Nephron (organoid): ENCODE data around the gene POLR2L.

ENCODE experiments used
- H3K27ac Mint-ChIP-seq, 3 experiments: 2 replicates each; pipeline ENCODE4 v1.8.0; 2020; ENCODE audit warnings: mixed read lengths in 3 of 3, mild to moderate bottlenecking in 2 of 3, moderate library complexity in 1 of 3
- H3K27me3 Mint-ChIP-seq: 2 replicates; pipeline ENCODE4 v1.8.0; 2021; ENCODE audit warnings: low read depth, mild to moderate bottlenecking, moderate library complexity, mixed read lengths
- H3K36me3 Mint-ChIP-seq: 2 replicates; pipeline ENCODE4 v1.8.0; 2020; ENCODE audit warnings: low read depth, mixed read lengths
- H3K4me1 Mint-ChIP-seq: 2 replicates; pipeline ENCODE4 v1.8.0; 2020; ENCODE audit warnings: mixed read lengths
- H3K4me3 Mint-ChIP-seq, 3 experiments: 2 replicates each; pipeline ENCODE4 v1.8.0; 2020; ENCODE audit warnings: mild to moderate bottlenecking in 3 of 3, mixed read lengths in 3 of 3, moderate library complexity in 2 of 3
- H3K9me3 Mint-ChIP-seq: 2 replicates; pipeline ENCODE4 v1.8.0; 2020; ENCODE audit warnings: mixed read lengths
- TF ChIP-seq, protein P1 (sequence below), 3 experiments: fragments of 200-600 bp; sonication (generic); IDR thresholded peaks; one replicate each; pipeline ENCODE4 v1.5.0; 2021; ENCODE audit warnings: antibody characterized with exemption in 3 of 3; ENCODE audit not compliant: unreplicated experiment in 3 of 3

The POLR2L gene

DNA sequence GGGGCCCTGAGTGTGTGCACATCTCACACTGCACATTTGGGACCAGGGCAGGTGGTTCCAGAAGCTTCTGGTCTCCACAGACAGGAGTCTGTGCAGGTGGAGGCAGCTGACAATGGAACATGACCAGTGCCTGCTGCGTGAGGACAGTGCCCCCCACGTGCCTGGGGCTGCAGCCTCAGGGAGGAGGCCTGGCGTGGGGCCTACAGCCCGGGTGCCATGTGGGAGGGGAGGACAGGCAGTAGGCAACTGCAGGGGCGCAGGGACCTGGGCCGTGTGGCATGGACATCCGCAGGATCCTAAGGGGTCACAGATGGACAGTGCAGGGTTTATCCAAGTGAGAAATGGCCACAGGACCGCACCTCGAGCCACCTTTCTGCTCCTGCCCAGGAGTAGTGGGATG, 29.1 kb upstream of the POLR2L start:
- Mint-ChIP-seq H3K27ac (no peak overlapping the region), H3K36me3 (peaks cover 18% of the 10 kb centered on the region), H3K9me3 (no peaks in the 10 kb centered on the region), H3K4me1 (peaks cover 21% of the 10 kb centered on the region), H3K27me3 (no peaks in the 10 kb centered on the region), H3K4me3 (no peak overlapping the region)
- TF ChIP-seq, protein P1, sequence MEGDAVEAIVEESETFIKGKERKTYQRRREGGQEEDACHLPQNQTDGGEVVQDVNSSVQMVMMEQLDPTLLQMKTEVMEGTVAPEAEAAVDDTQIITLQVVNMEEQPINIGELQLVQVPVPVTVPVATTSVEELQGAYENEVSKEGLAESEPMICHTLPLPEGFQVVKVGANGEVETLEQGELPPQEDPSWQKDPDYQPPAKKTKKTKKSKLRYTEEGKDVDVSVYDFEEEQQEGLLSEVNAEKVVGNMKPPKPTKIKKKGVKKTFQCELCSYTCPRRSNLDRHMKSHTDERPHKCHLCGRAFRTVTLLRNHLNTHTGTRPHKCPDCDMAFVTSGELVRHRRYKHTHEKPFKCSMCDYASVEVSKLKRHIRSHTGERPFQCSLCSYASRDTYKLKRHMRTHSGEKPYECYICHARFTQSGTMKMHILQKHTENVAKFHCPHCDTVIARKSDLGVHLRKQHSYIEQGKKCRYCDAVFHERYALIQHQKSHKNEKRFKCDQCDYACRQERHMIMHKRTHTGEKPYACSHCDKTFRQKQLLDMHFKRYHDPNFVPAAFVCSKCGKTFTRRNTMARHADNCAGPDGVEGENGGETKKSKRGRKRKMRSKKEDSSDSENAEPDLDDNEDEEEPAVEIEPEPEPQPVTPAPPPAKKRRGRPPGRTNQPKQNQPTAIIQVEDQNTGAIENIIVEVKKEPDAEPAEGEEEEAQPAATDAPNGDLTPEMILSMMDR (IDR thresholded peaks at IDR 0.05; ENCODE audit: unreplicated experiment in 3 of 3) = no peak

DNA sequence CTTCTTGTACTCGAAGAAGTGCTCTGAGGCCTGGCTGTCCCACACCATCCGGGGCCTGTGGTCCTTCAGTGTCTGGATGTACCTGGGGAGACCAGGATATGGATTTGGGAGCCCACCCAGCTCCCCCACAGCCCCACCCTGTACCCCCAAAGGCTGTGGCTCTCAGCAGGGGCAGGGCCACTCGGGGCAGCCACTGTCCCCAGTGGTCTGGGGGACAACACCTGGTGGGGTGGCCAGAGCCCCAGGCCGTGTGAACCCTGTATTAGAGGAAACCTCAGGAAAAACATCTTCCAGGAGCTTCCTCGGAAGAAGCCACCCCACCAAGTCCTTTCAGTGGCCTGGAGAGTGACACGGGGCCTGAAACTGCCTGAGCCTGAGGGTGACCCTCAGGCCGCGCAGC, 28.1 kb upstream of the POLR2L start:
- Mint-ChIP-seq H3K27me3 (no peaks in the 10 kb centered on the region), H3K36me3 (peaks cover 10% of the 10 kb centered on the region), H3K4me3 (no peak overlapping the region), H3K9me3 (no peaks in the 10 kb centered on the region), H3K27ac (peak overlapping the region in 1 of 3 experiments; percentile 71), H3K4me1 (peaks cover 12% of the 10 kb centered on the region)
- TF ChIP-seq, protein P1 (IDR thresholded peaks at IDR 0.05; ENCODE audit: unreplicated experiment in 3 of 3) = no peak

DNA sequence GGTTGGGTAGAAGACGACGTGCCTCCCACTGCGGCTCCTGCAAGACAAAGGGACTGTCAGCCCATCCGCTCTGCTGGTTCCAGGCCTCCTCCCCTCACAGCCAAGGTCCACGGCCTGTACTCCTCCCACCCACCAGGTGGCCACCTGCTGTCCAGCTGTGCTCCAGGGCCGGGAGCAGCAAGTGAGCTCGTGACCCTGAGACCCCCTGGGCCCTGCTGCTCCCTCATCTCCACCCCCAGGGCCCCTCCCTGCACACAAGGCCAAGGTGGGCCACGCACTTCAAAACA, 27.7 kb upstream of the POLR2L start:
- TF ChIP-seq, protein P1 (IDR thresholded peaks at IDR 0.05; ENCODE audit: unreplicated experiment in 3 of 3) = peak; percentile 31 to 50 (median 37)
- H3K4me1 Mint-ChIP-seq = peaks cover 10% of the 10 kb centered on the region

DNA sequence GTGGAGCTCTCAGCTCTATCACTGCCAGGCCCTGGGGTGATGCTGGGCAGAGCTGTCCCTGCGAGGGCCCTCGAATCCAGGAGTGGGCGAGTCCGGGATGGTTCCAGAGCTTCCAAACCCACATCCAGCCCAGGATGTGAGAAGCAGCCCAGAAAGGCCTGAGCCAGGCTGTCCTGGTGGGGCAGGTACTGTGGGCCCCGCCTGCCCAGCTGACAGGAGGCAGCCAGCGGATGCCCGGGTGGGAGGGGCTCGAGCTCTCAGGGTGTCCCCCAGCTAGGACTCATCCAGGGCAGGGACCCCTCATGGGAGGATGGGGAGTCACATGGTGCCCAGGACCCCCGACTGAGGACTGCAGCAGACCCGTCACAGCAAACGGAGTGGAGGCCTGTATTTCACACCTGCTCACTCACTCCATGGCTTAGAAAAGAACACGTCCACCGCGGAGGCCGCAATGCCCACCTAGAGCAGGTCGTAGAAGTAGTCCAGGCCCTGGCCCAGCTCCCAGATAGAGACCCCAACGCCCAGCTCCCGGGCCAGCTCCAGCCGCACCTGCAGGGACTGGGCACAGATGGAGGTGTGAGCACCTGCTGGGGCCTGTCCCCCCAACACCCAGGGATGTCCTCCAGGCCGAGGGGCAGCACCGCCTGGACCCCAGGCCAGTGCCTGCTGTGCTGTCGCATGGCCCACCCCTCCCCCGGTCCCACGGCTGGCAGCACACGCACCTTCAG, 27.2 kb upstream of the POLR2L start:
- Mint-ChIP-seq H3K27me3 (no peaks in the 10 kb centered on the region), H3K9me3 (no peaks in the 10 kb centered on the region), H3K27ac (peak overlapping the region in 1 of 3 experiments; percentile 71), H3K36me3 (peaks cover 9% of the 10 kb centered on the region), H3K4me1 (peaks cover 10% of the 10 kb centered on the region), H3K4me3 (no peak overlapping the region)
- TF ChIP-seq, protein P1 (IDR thresholded peaks at IDR 0.05; ENCODE audit: unreplicated experiment in 3 of 3) = no peak

More for the DNA sequence above, 27.7 kb upstream of the POLR2L start:
- no peaks in the 10 kb centered on the region for H3K27me3 Mint-ChIP-seq
- no peaks in the 10 kb centered on the region for H3K9me3 Mint-ChIP-seq
- peaks cover 9% of the 10 kb centered on the region for H3K36me3 Mint-ChIP-seq
- peak overlapping the region in 1 of 3 experiments; percentile 71 for H3K27ac Mint-ChIP-seq
- H3K4me3 Mint-ChIP-seq = no peak overlapping the region

DNA sequence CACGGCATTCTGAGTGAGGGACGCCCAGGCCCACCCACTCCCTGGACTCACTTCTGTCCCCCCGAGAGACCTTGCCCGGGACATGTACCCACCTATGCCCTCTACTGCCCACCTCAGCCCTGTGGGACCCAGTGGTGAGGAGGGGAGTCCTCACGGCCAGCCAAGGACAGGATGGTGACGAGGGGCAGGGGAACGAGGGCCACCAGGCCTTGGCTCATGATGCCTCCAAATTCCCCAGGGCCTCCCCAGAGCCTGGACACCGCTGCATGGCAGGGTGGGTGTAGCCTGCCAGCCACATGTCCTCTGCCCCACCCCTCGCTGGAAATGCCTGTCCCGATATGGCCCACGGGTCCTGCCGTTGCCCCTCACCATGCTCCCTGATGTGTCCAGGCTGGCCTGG, 26.5 kb upstream of the POLR2L start:
- TF ChIP-seq, protein P1 (IDR thresholded peaks at IDR 0.05; ENCODE audit: unreplicated experiment in 3 of 3) = no peak
- Mint-ChIP-seq H3K27ac (no peak overlapping the region), H3K36me3 (peaks cover 7% of the 10 kb centered on the region), H3K4me1 (peaks cover 8% of the 10 kb centered on the region), H3K4me3 (no peak overlapping the region), H3K9me3 (no peaks in the 10 kb centered on the region), H3K27me3 (no peaks in the 10 kb centered on the region)

DNA sequence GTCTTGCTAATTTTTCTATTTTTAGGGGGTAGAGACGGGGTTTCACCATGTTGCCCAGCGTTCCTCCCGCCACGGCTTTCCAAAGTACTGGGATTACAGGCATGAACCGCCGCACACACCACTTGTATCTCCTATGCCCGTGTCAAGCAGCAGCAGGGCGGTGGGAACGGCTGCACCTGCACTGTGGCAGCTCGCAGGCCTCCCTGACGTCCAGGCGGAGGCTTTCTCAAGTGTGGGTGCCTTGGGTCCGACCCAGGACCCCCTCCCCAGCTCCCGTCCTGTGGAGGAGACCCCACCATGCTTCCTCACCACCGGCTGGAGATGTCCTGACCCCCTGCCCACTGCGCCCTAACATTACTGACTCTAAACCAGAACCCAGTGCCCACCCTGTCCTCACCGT, 26.1 kb upstream of the POLR2L start:
- TF ChIP-seq, protein P1 (IDR thresholded peaks at IDR 0.05; ENCODE audit: unreplicated experiment in 3 of 3) = no peak
- no peaks in the 10 kb centered on the region for H3K9me3 Mint-ChIP-seq
- no peak overlapping the region for H3K27ac Mint-ChIP-seq
- peaks cover 3% of the 10 kb centered on the region for H3K36me3 Mint-ChIP-seq
- H3K4me1 Mint-ChIP-seq = peaks cover 4% of the 10 kb centered on the region
- no peaks in the 10 kb centered on the region for H3K27me3 Mint-ChIP-seq
- no peak overlapping the region for H3K4me3 Mint-ChIP-seq
